Stimulated activated naive B cell treated with anti-CD40 and anti-IgM and Interleukin-4, amounts not matched to agents 10 μg/mL and 1 μg/mL and 100 μg/mL, for 72 hours (primary cell): ENCODE results near the gene CLEC4C.
"Not testable (repeated sequence)": the region's sequence is repeated elsewhere in the genome, so short reads cannot be mapped to it uniquely, and the experiment has no call there.

Experiments
- ATAC-seq, 2 donors: fragments of 150-1000 bp; cut with Tn5 transposase; replicated peaks; 2 replicates each; pipeline ENCODE4 v1.10.0; 2021; ENCODE audit warnings: moderate library complexity in 1 of 2
- DNase-seq: peaks from one replicate; pipeline ENCODE4 v3.0.0; 2021
- H3K27ac Mint-ChIP-seq: one replicate; pipeline ENCODE4 v1.8.0; 2022; ENCODE audit warnings: mild to moderate bottlenecking, mixed read lengths
- H3K27me3 Mint-ChIP-seq, 2 donors: one replicate each; pipeline ENCODE4 v1.8.0; 2022; ENCODE audit warnings: mixed read lengths in 2 of 2
- H3K36me3 Mint-ChIP-seq, 2 donors: one replicate each; pipeline ENCODE4 v1.8.0; 2022; ENCODE audit warnings: mixed read lengths in 2 of 2, mild to moderate bottlenecking in 1 of 2
- H3K4me1 Mint-ChIP-seq, 2 donors: one replicate each; pipeline ENCODE4 v1.8.0; 2022; ENCODE audit warnings: mixed read lengths in 2 of 2, mild to moderate bottlenecking in 1 of 2
- H3K4me3 Mint-ChIP-seq, 2 donors: one replicate each; pipeline ENCODE4 v1.8.0; 2022; ENCODE audit warnings: mild to moderate bottlenecking in 2 of 2, mixed read lengths in 2 of 2, moderate library complexity in 1 of 2
- H3K9me3 Mint-ChIP-seq, 2 donors: one replicate each; pipeline ENCODE4 v1.8.0; 2022; ENCODE audit warnings: mixed read lengths in 2 of 2, mild to moderate bottlenecking in 1 of 2

Gene CLEC4C

GRCh38 chr12:7747246-7747645 is at the start of gene CLEC4C:
CLEC4C (minus strand) TSS chr12:7747375; CDS start chr12:7747348, 27 bp downstream.
- peaks cover 2 to 3% of the 10 kb centered on the region in 2 donors for H3K36me3 Mint-ChIP-seq
- no peaks in the 10 kb centered on the region for H3K27me3 Mint-ChIP-seq
- DNase-seq (no peak), ATAC-seq (no peak)
- H3K9me3 Mint-ChIP-seq: peaks cover 4 to 6% of the 10 kb centered on the region in 2 donors
- H3K27ac Mint-ChIP-seq: no peak within 1 kb of the TSS
- no peak within 1 kb of the TSS for H3K4me3 Mint-ChIP-seq
- H3K4me1 Mint-ChIP-seq: peaks cover 5 to 13% of the 10 kb centered on the region in 2 donors

- H3K4me3 Mint-ChIP-seq: no peak overlapping the region
- no peaks in the 10 kb centered on the region for H3K4me1 Mint-ChIP-seq
- ATAC-seq (no peak), DNase-seq (no peak)
- peaks cover 7% of the 10 kb centered on the region in 2 donors for H3K27me3 Mint-ChIP-seq
- no peak overlapping the region for H3K27ac Mint-ChIP-seq
- no peaks in the 10 kb centered on the region for H3K36me3 Mint-ChIP-seq
- no peaks in the 10 kb centered on the region for H3K9me3 Mint-ChIP-seq
Measured at GRCh38 chr12:7793211-7793610, 46.0 kb upstream of the CLEC4C start.

GRCh38 chr12:7788884-7789528 is 41.8 kb upstream of the CLEC4C start, which contains the start of gene NANOG:
NANOG (plus strand) TSS chr12:7789402; CDS start chr12:7789615, 213 bp downstream.
- DNase-seq, H3K36me3 Mint-ChIP-seq, H3K4me1 Mint-ChIP-seq, H3K4me3 Mint-ChIP-seq, H3K9me3 Mint-ChIP-seq, ATAC-seq, H3K27ac Mint-ChIP-seq: not testable (repeated sequence)
- H3K27me3 Mint-ChIP-seq: peaks cover 7 to 23% of the 10 kb centered on the region in 2 donors

GRCh38 chr12:7788294-7788660 is 41.1 kb upstream of the CLEC4C start:
- H3K4me1 Mint-ChIP-seq: no peaks in the 10 kb centered on the region
- H3K36me3 Mint-ChIP-seq: no peaks in the 10 kb centered on the region
- DNase-seq (no peak), ATAC-seq (no peak)
- no peak overlapping the region for H3K4me3 Mint-ChIP-seq
- H3K27ac Mint-ChIP-seq: no peak overlapping the region
- no peaks in the 10 kb centered on the region for H3K9me3 Mint-ChIP-seq
- H3K27me3 Mint-ChIP-seq: peaks cover 7 to 23% of the 10 kb centered on the region in 2 donors

- no peak overlapping the region for H3K4me3 Mint-ChIP-seq
- H3K9me3 Mint-ChIP-seq: no peaks in the 10 kb centered on the region
- no peak overlapping the region for H3K27ac Mint-ChIP-seq
- ATAC-seq: no peak
- no peak for DNase-seq
- H3K4me1 Mint-ChIP-seq: no peaks in the 10 kb centered on the region
- H3K27me3 Mint-ChIP-seq: peaks cover 7 to 23% of the 10 kb centered on the region in 2 donors
- H3K36me3 Mint-ChIP-seq: no peaks in the 10 kb centered on the region
Measured at GRCh38 chr12:7787574-7788293, 40.6 kb upstream of the CLEC4C start.

- no peaks in the 10 kb centered on the region for H3K4me1 Mint-ChIP-seq
- DNase-seq: no peak
- no peak overlapping the region for H3K27ac Mint-ChIP-seq
- no peaks in the 10 kb centered on the region for H3K9me3 Mint-ChIP-seq
- H3K27me3 Mint-ChIP-seq: peaks cover 2 to 17% of the 10 kb centered on the region in 2 donors
- no peak overlapping the region for H3K4me3 Mint-ChIP-seq
- no peaks in the 10 kb centered on the region for H3K36me3 Mint-ChIP-seq
- no peak for ATAC-seq
Measured at GRCh38 chr12:7784701-7785100, 37.5 kb upstream of the CLEC4C start.

- not testable (repeated sequence) for H3K4me1 Mint-ChIP-seq, H3K27ac Mint-ChIP-seq, H3K9me3 Mint-ChIP-seq, H3K36me3 Mint-ChIP-seq, ATAC-seq, H3K4me3 Mint-ChIP-seq, DNase-seq
- peaks cover 0 to 17% of the 10 kb centered on the region in 2 donors for H3K27me3 Mint-ChIP-seq
Measured at GRCh38 chr12:7783433-7783832, 36.3 kb upstream of the CLEC4C start.

- ATAC-seq (no peak), DNase-seq (no peak)
- H3K9me3 Mint-ChIP-seq: no peaks in the 10 kb centered on the region
- no peak overlapping the region for H3K27ac Mint-ChIP-seq
- H3K4me1 Mint-ChIP-seq: no peaks in the 10 kb centered on the region
- H3K36me3 Mint-ChIP-seq: no peaks in the 10 kb centered on the region
- H3K4me3 Mint-ChIP-seq: no peak overlapping the region
- H3K27me3 Mint-ChIP-seq: peaks cover 0 to 7% of the 10 kb centered on the region in 2 donors
Measured at GRCh38 chr12:7782055-7782454, 34.9 kb upstream of the CLEC4C start.

- no peak overlapping the region for H3K27ac Mint-ChIP-seq
- no peaks in the 10 kb centered on the region for H3K9me3 Mint-ChIP-seq
- ATAC-seq: no peak
- no peaks in the 10 kb centered on the region for H3K36me3 Mint-ChIP-seq
- no peaks in the 10 kb centered on the region for H3K4me1 Mint-ChIP-seq
- no peaks in the 10 kb centered on the region for H3K27me3 Mint-ChIP-seq
- no peak overlapping the region for H3K4me3 Mint-ChIP-seq
- DNase-seq: no peak
Measured at GRCh38 chr12:7781274-7781673, 34.1 kb upstream of the CLEC4C start.

GRCh38 chr12:7769999-7770398 is 22.8 kb upstream of the CLEC4C start:
- ATAC-seq: no peak

GRCh38 chr12:7758766-7759140 is 11.6 kb upstream of the CLEC4C start:
- Mint-ChIP-seq H3K27me3 (no peaks in the 10 kb centered on the region), H3K4me3 (no peak overlapping the region), H3K36me3 (no peaks in the 10 kb centered on the region), H3K4me1 (no peaks in the 10 kb centered on the region), H3K9me3 (no peaks in the 10 kb centered on the region), H3K27ac (no peak overlapping the region)
- ATAC-seq: no peak
- no peak for DNase-seq

More at GRCh38 chr12:7769999-7770398, 22.8 kb upstream of the CLEC4C start:
- no peak overlapping the region for H3K4me3 Mint-ChIP-seq
- H3K4me1 Mint-ChIP-seq: no peaks in the 10 kb centered on the region
- no peaks in the 10 kb centered on the region for H3K27me3 Mint-ChIP-seq
- H3K27ac Mint-ChIP-seq: no peak overlapping the region
- no peaks in the 10 kb centered on the region for H3K36me3 Mint-ChIP-seq
- DNase-seq: no peak
- no peaks in the 10 kb centered on the region for H3K9me3 Mint-ChIP-seq

- Mint-ChIP-seq H3K27ac (no peak overlapping the region), H3K36me3 (no peaks in the 10 kb centered on the region), H3K4me3 (no peak overlapping the region), H3K4me1 (peaks cover 2 to 6% of the 10 kb centered on the region in 2 donors), H3K27me3 (no peaks in the 10 kb centered on the region), H3K9me3 (no peaks in the 10 kb centered on the region)
- ATAC-seq (no peak), DNase-seq (no peak)
Measured at GRCh38 chr12:7756993-7757392, 9.8 kb upstream of the CLEC4C start.

GRCh38 chr12:7755668-7756067 is 8.5 kb upstream of the CLEC4C start:
- not testable (repeated sequence) for H3K27me3 Mint-ChIP-seq, H3K27ac Mint-ChIP-seq, H3K9me3 Mint-ChIP-seq, DNase-seq, H3K36me3 Mint-ChIP-seq, H3K4me1 Mint-ChIP-seq, ATAC-seq
- H3K4me3 Mint-ChIP-seq: peak overlapping the region in 1 of 2 donors; percentile 53

- H3K27me3 Mint-ChIP-seq, H3K4me3 Mint-ChIP-seq, H3K36me3 Mint-ChIP-seq, H3K9me3 Mint-ChIP-seq, H3K27ac Mint-ChIP-seq, DNase-seq: not testable (repeated sequence)
- peak; percentile 67 to 83 for ATAC-seq
- H3K4me1 Mint-ChIP-seq: peaks cover 6 to 14% of the 10 kb centered on the region in 2 donors
Measured at GRCh38 chr12:7751941-7752922, 5.1 kb upstream of the CLEC4C start.
